ENCODE data around the gene PPM1A.

PPM1A gene

DNA sequence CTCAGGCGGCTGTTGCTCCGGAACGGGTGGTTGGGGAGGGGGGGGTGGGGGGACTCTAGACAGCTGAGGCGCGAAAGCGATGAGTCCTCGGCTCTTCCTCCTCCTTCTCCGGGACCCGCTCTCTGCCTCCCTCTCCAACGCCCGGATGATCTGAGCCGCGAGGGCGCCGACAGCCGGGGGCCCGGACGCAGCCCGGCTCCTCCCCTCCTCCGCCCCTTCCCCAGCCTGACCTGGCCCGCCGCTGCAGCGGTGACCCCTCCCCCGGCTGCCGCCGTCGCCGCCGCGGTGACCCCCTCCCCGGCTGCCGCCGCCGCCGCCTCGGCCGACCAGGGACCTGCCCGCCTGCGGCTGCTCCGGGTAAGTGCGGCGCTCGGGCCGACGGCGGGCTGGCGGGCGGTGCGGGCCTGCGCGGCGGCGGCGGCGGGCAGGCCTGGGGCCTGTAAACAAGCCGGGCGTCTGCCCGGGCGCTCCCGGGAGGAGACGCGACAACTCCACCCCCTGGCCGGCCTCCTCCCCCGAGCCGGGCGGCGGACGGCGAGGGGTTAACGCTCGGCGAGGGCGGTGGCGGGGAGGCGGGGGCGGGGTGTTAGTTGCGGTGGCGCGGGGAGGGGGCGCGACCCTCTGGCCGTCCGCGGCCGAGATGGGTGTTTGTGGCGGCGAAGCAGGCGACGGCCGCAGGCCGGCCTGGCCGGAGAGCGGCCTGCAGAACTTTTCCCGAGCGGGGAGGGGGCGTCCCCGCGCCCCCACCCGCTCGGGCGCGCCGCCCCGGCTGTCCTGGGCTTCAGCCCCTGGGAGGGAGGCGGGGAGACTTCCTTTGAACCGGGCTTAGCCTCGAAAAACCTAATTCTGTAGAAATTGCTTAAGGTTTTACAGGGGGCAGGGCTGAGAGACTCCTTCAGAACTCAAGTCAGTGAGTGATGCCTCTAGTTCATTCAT is 568 bp downstream of the PPM1A start (continued):
- no peak for TF ChIP-seq MYNN (tag by site-specific recombination; IDR thresholded peaks at IDR 0.05; ENCODE audit: borderline replicate concordance)
- no peak for TF ChIP-seq ZNF266 (tag by site-specific recombination; IDR thresholded peaks at IDR 0.05; ENCODE audit: low read depth)
- no peak for TF ChIP-seq ZNF777 (tag by site-specific recombination; IDR thresholded peaks at IDR 0.05; ENCODE audit: borderline replicate concordance)
- no peak for TF ChIP-seq ZNF596 (tag by site-specific recombination; IDR thresholded peaks at IDR 0.05)
- no peak for TF ChIP-seq ZNF394 (tag by site-specific recombination; IDR thresholded peaks at IDR 0.05; ENCODE audit: borderline replicate concordance)
- no peak for TF ChIP-seq ZNF138 (tag by site-specific recombination; IDR thresholded peaks at IDR 0.05; ENCODE audit: borderline replicate concordance)

DNA sequence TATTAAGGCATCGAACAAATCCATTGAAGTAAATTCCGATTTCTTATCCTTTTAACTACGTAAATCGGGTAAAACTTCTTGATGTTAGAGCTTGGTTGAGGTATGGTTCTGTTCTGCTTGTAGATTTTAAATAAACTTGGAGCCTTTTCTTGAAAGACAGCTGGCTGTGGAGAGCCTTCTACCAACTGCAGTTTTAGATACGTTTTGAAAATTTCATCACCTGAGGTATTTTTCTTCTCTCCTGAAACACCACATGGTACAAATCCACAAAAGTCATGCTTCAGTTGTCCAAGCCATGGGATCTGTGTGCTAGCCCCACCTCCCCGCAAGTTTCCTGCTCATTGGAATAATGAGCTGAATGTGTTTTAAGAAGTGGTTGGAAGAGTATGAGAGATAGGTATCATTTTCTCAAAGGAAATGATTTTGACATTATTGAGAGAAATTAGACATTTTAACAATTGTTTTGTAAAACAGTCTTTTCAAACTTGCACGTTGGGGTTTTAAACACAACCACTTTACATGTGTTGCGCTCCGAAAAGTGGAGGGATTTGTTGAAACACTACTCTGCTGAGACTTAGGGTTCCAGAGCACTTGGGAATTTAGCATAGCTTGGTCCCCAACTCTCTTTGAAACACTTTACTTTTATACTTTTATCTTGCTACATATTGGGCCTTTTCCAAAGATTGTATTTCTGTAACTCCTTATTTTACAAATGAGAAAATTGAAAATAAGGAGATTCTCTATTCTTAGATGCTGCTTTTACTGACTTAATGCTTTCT is 1.4 kb downstream of the PPM1A start:
- Histone ChIP-seq H3K4me3 (ENCODE audit: low read depth, low read length) (peak overlapping the region; percentile 83), H3K27ac (ENCODE audit: extremely low read depth, low read depth, low read length) (peak overlapping the region; percentile 69), H3K9me3 (ENCODE audit: control insufficient read depth, insufficient read depth, low read depth, low read length) (no peaks in the 10 kb centered on the region), H3K36me3 (ENCODE audit: control insufficient read depth in 2 of 2, insufficient read depth in 1 of 2, low read length in 2 of 2) (no peaks in the 10 kb centered on the region), H3K4me1 (ENCODE audit: control insufficient read depth, insufficient read depth, low read length) (peaks cover 22% of the 10 kb centered on the region)
- ChIA-PET POLR2A (no interaction called here), CTCF (interaction anchor here (0.6 kb wide), 1 partner anchor 16 kb away, joined by 4 read pairs; no protein-coding TSS in a partner anchor)
- TF ChIP-seq MZF1 (tag by site-specific recombination; IDR thresholded peaks at IDR 0.05; ENCODE audit: borderline replicate concordance) = 0 out of 2 replicates have a peak, but pooled peaks have one; percentile 26
- TF ChIP-seq FEZF1 (tag by site-specific recombination; IDR thresholded peaks at IDR 0.05) = no peak
- no peak for TF ChIP-seq ZNF302 (tag by site-specific recombination; IDR thresholded peaks at IDR 0.05; ENCODE audit: low read depth)
- TF ChIP-seq ZFP41 (tag by site-specific recombination; IDR thresholded peaks at IDR 0.05; ENCODE audit: borderline replicate concordance) = no peak
- TF ChIP-seq ZNF335 (tag by site-specific recombination; conservative IDR thresholded peaks at IDR 0.05) = peak; percentile 55
- no peak for TF ChIP-seq HOXC10 (CRISPR knock-in tag; IDR thresholded peaks at IDR 0.05)
- TF ChIP-seq ZNF510 (tag by site-specific recombination; IDR thresholded peaks at IDR 0.05; ENCODE audit: insufficient replicate concordance) = no peak
- TF ChIP-seq ZNF16 (tag by site-specific recombination; IDR thresholded peaks at IDR 0.05; ENCODE audit: low read depth) = no peak
- no peak for TF ChIP-seq ZBTB8A (tag by site-specific recombination; IDR thresholded peaks at IDR 0.05)
- no peak for TF ChIP-seq ZNF174 (tag by site-specific recombination; IDR thresholded peaks at IDR 0.05)
- TF ChIP-seq, protein P1, sequence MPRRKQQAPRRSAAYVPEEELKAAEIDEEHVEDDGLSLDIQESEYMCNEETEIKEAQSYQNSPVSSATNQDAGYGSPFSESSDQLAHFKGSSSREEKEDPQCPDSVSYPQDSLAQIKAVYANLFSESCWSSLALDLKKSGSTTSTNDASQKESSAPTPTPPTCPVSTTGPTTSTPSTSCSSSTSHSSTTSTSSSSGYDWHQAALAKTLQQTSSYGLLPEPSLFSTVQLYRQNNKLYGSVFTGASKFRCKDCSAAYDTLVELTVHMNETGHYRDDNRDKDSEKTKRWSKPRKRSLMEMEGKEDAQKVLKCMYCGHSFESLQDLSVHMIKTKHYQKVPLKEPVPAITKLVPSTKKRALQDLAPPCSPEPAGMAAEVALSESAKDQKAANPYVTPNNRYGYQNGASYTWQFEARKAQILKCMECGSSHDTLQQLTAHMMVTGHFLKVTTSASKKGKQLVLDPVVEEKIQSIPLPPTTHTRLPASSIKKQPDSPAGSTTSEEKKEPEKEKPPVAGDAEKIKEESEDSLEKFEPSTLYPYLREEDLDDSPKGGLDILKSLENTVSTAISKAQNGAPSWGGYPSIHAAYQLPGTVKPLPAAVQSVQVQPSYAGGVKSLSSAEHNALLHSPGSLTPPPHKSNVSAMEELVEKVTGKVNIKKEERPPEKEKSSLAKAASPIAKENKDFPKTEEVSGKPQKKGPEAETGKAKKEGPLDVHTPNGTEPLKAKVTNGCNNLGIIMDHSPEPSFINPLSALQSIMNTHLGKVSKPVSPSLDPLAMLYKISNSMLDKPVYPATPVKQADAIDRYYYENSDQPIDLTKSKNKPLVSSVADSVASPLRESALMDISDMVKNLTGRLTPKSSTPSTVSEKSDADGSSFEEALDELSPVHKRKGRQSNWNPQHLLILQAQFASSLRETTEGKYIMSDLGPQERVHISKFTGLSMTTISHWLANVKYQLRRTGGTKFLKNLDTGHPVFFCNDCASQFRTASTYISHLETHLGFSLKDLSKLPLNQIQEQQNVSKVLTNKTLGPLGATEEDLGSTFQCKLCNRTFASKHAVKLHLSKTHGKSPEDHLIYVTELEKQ (tag by site-specific recombination; IDR thresholded peaks at IDR 0.05; ENCODE audit: borderline replicate concordance) = no peak
- no peak for TF ChIP-seq ZNF157 (tag by site-specific recombination; IDR thresholded peaks at IDR 0.05)
- no peak for TF ChIP-seq GLI4 (tag by site-specific recombination; IDR thresholded peaks at IDR 0.05)
- TF ChIP-seq GLI2 (tag by site-specific recombination; IDR thresholded peaks at IDR 0.05; ENCODE audit: borderline replicate concordance, low read depth) = no peak
- peak; percentile 11; the same call in 1 of the 2 replicates for TF ChIP-seq ZBTB20 (tag by site-specific recombination; IDR thresholded peaks at IDR 0.05)
- TF ChIP-seq, protein P2, sequence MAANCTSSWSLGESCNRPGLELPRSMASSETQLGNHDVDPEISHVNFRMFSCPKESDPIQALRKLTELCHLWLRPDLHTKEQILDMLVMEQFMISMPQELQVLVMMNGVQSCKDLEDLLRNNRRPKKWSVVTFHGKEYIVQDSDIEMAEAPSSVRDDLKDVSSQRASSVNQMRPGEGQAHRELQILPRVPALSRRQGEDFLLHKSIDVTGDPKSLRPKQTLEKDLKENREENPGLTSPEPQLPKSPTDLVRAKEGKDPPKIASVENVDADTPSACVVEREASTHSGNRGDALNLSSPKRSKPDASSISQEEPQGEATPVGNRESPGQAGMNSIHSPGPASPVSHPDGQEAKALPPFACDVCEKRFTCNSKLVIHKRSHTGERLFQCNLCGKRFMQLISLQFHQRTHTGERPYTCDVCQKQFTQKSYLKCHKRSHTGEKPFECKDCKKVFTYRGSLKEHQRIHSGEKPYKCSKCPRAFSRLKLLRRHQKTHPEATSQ (tag by site-specific recombination; IDR thresholded peaks at IDR 0.05) = no peak
- TF ChIP-seq, protein P3, sequence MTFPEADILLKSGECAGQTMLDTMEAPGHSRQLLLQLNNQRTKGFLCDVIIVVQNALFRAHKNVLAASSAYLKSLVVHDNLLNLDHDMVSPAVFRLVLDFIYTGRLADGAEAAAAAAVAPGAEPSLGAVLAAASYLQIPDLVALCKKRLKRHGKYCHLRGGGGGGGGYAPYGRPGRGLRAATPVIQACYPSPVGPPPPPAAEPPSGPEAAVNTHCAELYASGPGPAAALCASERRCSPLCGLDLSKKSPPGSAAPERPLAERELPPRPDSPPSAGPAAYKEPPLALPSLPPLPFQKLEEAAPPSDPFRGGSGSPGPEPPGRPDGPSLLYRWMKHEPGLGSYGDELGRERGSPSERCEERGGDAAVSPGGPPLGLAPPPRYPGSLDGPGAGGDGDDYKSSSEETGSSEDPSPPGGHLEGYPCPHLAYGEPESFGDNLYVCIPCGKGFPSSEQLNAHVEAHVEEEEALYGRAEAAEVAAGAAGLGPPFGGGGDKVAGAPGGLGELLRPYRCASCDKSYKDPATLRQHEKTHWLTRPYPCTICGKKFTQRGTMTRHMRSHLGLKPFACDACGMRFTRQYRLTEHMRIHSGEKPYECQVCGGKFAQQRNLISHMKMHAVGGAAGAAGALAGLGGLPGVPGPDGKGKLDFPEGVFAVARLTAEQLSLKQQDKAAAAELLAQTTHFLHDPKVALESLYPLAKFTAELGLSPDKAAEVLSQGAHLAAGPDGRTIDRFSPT (tag by site-specific recombination; IDR thresholded peaks at IDR 0.05) = no peak
- TF ChIP-seq, protein P4, sequence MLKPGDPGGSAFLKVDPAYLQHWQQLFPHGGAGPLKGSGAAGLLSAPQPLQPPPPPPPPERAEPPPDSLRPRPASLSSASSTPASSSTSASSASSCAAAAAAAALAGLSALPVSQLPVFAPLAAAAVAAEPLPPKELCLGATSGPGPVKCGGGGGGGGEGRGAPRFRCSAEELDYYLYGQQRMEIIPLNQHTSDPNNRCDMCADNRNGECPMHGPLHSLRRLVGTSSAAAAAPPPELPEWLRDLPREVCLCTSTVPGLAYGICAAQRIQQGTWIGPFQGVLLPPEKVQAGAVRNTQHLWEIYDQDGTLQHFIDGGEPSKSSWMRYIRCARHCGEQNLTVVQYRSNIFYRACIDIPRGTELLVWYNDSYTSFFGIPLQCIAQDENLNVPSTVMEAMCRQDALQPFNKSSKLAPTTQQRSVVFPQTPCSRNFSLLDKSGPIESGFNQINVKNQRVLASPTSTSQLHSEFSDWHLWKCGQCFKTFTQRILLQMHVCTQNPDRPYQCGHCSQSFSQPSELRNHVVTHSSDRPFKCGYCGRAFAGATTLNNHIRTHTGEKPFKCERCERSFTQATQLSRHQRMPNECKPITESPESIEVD (tag by site-specific recombination; IDR thresholded peaks at IDR 0.05) = no peak; the same call in none of the 2 replicates
- no peak for TF ChIP-seq ZNF138 (tag by site-specific recombination; IDR thresholded peaks at IDR 0.05; ENCODE audit: borderline replicate concordance)

All from HEK293 (cell line).